C4-2B (cell line): ENCODE measurements around the gene MLLT10.

Source experiments
- CTCF ChIP-seq: fragments of 450-650 bp; conservative IDR thresholded peaks from 2 replicates; pipeline ENCODE4 v1.5.1; 2017; ENCODE audit warnings: mild to moderate bottlenecking
- ZFX ChIP-seq: fragments of 450-650 bp; IDR thresholded peaks from 2 replicates; pipeline ENCODE4 v1.6.1; 2017

GRCh38 chr10:21700474-21700873 lies 166.4 kb downstream of the MLLT10 start:
- TF ChIP-seq CTCF: no peak
- TF ChIP-seq ZFX: no peak
